Kidney epithelial cell (primary cell): Measurements from ENCODE around the gene TAF5. TPM values are rescaled to one million over a fixed set of nuclear protein-coding genes. Genes with fewer than 3 reads are reported as not detected.
"Not testable (repeated sequence)": the region's sequence is repeated elsewhere in the genome, so short reads cannot be mapped to it uniquely, and the experiment has no call there.

Experiments
- DNase-seq: peaks from one replicate; pipeline ENCODE4 v3.0.0-alpha.2; 2010; ENCODE audit warnings: low read depth
- H3K27me3 ChIP-seq: 2 replicates; pipeline ENCODE4 v1.6.0; 2011; ENCODE audit warnings: low read length; ENCODE audit not compliant: control insufficient read depth, insufficient read depth
- H3K36me3 ChIP-seq: 2 replicates; pipeline ENCODE4 v1.5.1; 2011; ENCODE audit warnings: low read length; ENCODE audit not compliant: control insufficient read depth, insufficient read depth
- H3K4me3 ChIP-seq: 2 replicates; pipeline ENCODE4 v1.5.1; 2011; ENCODE audit warnings: low read depth, mild to moderate bottlenecking, control low read depth, low read length
- total RNA-seq: library from RNA; depleted of rRNA; stranded (reverse); fragments of >200 nt; gene quantifications from 2 replicates; pipeline ENCODE4 v1.2.3, GENCODE V29; 2015
- TF ChIP-seq, protein P1 (sequence below): IDR thresholded peaks from 2 replicates; pipeline ENCODE4 v1.5.1; 2011; ENCODE audit warnings: mild to moderate bottlenecking, moderate library complexity, low read length, control low read depth, inconsistent platforms; ENCODE audit not compliant: insufficient read depth, poor library complexity, severe bottlenecking

The TAF5 gene
- total RNA-seq, 1 donor from 2014 or later, result 2.6 TPM

DNA sequence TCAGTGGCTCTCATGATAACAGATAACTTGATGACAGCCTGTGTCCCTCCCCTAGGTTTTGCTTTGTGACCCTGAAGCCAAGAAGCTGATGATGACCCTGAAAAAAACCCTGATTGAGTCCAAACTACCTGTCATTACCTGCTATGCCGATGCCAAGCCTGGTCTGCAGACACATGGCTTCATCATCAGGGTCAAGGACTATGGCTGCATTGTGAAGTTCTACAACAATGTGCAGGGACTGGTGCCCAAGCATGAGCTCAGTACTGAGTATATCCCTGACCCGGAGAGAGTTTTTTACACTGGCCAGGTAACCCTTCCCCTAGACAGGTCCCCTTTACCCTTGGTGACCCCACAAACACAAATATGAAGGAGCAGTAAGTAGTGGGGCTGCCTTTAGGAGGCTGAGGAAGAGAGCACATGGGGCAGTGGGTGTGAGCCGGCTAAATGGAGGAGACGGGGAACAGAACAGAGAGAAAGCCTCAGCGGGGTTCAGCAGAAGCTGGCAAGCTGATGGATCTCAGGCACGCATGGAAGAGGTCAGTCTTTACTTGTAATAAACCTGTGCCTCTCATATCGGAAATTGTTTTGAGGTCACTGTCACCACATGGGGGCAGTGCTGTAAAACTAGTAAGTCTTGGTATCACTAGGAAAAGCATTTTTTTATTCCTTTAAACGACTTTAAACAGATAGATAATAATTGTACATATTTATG lies 48.8 kb downstream of the TAF5 start:
- peak; percentile 31 for DNase-seq
- TF ChIP-seq, protein P1, sequence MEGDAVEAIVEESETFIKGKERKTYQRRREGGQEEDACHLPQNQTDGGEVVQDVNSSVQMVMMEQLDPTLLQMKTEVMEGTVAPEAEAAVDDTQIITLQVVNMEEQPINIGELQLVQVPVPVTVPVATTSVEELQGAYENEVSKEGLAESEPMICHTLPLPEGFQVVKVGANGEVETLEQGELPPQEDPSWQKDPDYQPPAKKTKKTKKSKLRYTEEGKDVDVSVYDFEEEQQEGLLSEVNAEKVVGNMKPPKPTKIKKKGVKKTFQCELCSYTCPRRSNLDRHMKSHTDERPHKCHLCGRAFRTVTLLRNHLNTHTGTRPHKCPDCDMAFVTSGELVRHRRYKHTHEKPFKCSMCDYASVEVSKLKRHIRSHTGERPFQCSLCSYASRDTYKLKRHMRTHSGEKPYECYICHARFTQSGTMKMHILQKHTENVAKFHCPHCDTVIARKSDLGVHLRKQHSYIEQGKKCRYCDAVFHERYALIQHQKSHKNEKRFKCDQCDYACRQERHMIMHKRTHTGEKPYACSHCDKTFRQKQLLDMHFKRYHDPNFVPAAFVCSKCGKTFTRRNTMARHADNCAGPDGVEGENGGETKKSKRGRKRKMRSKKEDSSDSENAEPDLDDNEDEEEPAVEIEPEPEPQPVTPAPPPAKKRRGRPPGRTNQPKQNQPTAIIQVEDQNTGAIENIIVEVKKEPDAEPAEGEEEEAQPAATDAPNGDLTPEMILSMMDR, result peak; percentile 40
- Histone ChIP-seq H3K27me3 (no peaks in the 10 kb centered on the region), H3K4me3 (no peak overlapping the region), H3K36me3 (peaks cover 4% of the 10 kb centered on the region)

DNA sequence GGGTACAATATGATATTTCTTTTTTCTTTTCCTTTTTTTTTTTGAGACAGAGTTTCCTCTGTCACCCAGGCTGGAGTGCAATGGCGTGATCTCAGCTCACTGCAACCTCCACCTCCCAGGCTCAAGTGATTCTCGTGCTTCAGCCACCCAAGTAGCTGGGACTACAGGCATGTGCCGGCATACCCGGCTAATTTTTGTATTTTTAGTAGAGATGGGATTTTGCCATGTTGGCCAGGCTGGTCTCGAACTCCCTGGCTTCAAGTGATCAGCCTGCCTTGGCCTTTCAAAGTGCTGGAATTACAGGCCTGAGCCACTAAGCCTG lies 49.3 kb downstream of the TAF5 start:
- not testable (repeated sequence) for DNase-seq, H3K36me3 ChIP-seq, H3K27me3 ChIP-seq, H3K4me3 ChIP-seq

DNA sequence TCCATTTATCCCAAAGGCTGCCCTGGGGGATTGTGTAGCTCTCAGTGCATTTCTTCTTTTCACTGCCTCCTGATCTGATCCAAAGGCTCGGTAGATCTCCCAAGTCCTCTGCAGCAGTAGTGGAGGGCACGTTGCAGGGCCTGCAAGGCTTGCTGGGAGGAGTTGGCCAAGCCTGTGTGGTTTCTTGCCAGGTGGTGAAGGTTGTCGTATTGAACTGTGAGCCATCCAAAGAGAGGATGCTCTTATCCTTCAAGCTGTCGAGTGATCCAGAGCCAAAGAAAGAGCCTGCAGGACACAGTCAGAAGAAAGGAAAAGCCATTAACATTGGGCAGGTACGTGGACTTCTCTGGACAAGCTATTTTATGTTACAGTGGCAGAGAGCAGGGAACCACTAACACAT lies 49.8 kb downstream of the TAF5 start:
- TF ChIP-seq, protein P1, result no peak
- peaks cover 4% of the 10 kb centered on the region for H3K36me3 ChIP-seq
- H3K27me3 ChIP-seq, result no peaks in the 10 kb centered on the region
- no peak overlapping the region for H3K4me3 ChIP-seq
- no peak for DNase-seq

DNA sequence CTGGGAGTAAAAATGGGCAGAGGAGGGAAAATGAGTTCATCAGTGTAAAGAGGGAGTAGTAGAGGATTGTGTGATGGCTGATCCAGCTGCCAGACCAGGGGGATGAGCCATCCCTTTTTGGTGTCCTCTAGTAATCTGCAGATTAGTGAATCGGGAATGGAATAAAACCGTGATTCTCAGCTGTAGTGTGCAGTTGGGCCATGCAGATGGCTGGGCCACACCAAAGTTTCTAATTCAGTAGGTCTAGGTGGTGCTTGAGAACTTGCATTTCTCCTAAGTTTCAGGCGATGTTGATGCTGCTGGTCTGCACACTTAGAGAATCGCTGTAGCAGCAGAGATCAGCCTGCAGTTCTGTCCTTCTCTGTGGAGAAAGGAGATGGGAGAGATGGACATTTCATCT lies 51.3 kb downstream of the TAF5 start:
- peaks cover 2% of the 10 kb centered on the region for H3K36me3 ChIP-seq
- DNase-seq, result no peak
- no peak overlapping the region for H3K4me3 ChIP-seq
- TF ChIP-seq, protein P1, result no peak
- no peaks in the 10 kb centered on the region for H3K27me3 ChIP-seq

DNA sequence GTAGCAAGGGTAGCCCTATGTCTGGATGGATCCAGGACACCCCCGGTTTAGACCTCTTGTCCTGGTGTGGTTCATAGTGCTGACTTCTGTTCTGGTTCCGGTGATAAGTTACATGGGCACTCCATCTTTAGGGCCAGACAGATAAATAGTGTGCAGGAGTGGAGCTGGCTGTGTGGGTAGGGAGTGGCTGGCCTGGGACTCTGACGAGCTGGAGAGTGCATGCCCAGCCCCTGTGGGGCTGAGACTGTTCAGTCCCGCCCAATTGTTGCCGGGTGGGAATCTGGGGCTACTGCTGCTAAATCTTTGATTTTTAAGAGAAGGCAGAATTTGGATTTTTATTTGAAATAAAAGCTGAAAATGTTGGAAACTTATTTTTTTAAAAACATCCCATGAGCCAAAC lies 56.0 kb downstream of the TAF5 start:
- H3K4me3 ChIP-seq, result no peak overlapping the region
- no peaks in the 10 kb centered on the region for H3K27me3 ChIP-seq
- DNase-seq, result no peak
- TF ChIP-seq, protein P1, result no peak
- H3K36me3 ChIP-seq, result peaks cover 1% of the 10 kb centered on the region

GRCh38 chr10:103427866-103428265 lies 60.1 kb downstream of the TAF5 start:
- DNase-seq, result no peak
- Histone ChIP-seq H3K36me3 (peaks cover 1% of the 10 kb centered on the region), H3K27me3 (no peaks in the 10 kb centered on the region), H3K4me3 (no peak overlapping the region)
- TF ChIP-seq, protein P1, result no peak
